Liver (tissue), 2 donors: ENCODE results near the gene DRD4.

ENCODE experiments used
- CTCF ChIP-seq: fragments of 150-350 bp; IDR thresholded peaks from 2 replicates; pipeline ENCODE4 v1.5.1; 2017; ENCODE audit warnings: improper control_type of control experiment, low read depth, low read length; ENCODE audit not compliant: missing input control
- REST ChIP-seq: IDR thresholded peaks from 2 replicates; pipeline ENCODE4 v1.6.1; 2016; ENCODE audit warnings: antibody characterized with exemption, mild to moderate bottlenecking
- donor health status: healthy.

GRCh38 chr11:620201-620600 lies 16.9 kb upstream of the DRD4 start:
- TF ChIP-seq CTCF (no peak), REST (no peak)
